NCI-H2029 (cell line): ENCODE measurements around the gene VSTM2A.
"Not testable (repeated sequence)": the region's sequence is repeated elsewhere in the genome, so short reads cannot be mapped to it uniquely, and the experiment has no call there.

Experiments used
- DNase-seq: peaks from one replicate; lab custom pipeline; 2025; lab: John Stamatoyannopoulos, UW

VSTM2A gene, protein sequence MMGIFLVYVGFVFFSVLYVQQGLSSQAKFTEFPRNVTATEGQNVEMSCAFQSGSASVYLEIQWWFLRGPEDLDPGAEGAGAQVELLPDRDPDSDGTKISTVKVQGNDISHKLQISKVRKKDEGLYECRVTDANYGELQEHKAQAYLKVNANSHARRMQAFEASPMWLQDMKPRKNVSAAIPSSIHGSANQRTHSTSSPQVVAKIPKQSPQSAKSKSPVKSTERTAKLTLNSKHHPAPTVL

DNA sequence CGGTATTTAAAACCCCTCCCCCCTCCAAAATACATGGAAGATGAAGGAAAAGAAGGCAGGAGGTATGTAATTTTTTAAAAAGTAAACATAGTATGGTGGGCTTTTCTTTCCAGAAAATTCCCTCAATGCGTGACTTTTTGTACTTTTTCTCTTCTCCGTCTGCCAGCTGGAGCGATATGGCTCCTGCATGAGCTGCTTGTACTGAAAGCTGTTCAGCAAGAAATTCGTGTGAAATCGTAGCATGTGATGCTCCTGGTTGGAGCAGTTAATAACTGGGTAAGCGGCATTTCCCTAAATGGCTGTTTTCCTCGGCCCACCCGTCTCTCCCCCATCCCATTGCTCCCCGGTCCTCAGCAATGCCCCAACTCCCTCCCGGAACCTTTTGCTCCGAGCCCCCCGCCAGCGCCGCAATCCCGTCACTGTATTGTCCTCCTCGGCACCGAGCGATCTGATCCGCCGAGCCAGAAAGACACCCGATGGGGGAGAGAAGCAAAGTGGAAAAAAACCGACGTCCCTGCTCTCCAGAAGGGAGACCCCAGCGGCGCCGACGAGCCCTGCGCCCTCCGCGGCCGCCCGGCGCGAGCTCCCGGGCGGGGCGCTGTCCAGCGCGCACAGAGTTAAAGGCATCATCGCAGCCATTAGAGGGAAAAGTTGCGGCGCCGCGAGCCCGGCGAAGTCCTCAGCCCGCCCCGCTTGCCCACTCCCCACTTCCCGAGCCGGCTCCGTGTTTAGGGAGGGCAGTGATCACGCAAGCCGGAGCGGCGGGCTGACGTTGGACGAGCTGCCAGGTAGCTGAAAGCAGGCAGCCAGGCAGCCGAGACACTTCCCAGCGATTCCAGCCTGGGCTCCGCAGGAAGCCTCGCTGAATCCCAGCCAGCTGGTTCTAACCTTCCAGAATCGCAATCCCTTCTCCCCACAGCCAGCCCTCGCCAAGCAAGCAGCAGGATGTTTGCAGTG lies at the start of gene VSTM2A:
Gene VSTM2A (plus strand): TSS at position 707 of the 957 bp plus-strand sequence. CDS start 356 bp downstream, outside the sequence.
- DNase-seq: peak; percentile 69

DNA sequence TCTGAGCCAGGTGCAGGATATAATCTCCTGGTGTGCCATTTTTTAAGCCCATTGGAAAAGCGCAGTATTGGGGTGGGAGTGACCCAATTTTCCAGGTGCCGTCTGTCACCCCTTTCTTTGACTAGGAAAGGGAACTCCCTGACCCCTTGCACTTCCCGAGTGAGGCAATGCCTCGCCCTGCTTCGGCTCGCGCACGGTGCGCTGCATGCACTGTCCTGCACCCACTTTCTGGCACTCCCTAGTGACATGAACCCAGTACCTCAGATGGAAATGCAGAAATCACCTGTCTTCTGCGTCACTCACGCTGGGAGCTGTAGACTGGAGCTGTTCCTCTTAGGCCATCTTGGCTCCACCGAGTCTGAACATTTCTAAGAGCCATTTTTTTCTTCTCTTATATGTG lies 37.6 kb upstream of the VSTM2A start:
- not testable (repeated sequence) for DNase-seq

DNA sequence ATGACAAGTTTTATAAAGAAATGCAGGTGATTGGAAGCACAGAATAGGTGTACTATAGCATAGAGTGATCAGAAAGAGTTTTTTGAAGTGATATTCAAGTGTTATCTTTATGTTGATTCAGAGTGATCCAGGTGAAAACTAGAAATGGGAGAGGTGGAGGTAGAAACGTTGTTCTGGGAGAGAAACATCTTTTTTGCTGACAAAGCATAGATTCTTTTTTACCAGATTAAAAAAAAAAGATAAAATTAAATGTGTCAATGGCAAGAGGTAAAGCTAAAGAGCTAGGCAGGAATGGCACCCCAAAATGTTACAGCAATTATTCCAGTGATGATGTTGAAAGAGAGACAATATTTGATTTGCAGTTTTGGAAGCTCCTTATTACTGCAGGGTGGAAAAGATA lies 12.6 kb upstream of the VSTM2A start:
- DNase-seq: no peak

DNA sequence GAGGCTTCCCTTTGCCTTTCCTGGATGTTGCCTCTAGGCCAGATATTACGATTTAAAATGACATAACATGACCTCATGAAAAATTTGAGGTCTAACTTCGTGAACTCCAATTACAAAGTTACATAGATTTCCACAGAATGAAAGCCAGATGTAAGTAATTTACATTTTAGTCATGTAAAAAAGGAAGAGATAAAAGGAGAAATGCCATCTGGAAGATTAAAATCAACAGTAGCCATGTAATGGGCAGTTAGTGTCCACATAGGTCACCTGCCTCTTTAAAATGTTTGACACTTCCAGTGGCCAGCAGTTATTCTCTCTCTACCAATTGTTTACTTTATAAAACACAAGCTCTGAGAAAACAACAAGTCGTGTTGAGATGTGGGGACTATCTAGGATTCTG lies 4.1 kb upstream of the VSTM2A start:
- no peak for DNase-seq

DNA sequence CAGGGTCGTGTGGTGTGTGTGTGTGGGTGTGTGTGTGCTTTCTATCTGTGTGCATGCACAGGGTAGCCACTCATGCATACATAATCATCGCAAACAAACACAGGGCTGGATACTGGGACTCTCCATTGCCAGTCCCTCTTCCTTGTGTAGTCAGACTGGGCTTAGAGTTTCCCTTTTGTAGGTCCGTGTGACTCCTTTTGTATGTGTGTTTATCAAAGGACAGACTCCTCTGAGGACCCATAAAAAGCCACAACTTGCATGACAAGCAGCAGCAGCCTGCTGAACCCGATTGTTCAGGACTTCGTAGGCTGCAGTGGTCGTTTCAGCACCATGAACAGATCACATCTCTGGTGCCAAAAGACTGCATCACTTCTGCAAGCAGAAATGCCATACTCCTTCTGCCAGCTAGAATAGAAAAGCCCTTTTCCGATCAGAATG lies 895 bp downstream of the VSTM2A start:
- peak; percentile 84 for DNase-seq

DNA sequence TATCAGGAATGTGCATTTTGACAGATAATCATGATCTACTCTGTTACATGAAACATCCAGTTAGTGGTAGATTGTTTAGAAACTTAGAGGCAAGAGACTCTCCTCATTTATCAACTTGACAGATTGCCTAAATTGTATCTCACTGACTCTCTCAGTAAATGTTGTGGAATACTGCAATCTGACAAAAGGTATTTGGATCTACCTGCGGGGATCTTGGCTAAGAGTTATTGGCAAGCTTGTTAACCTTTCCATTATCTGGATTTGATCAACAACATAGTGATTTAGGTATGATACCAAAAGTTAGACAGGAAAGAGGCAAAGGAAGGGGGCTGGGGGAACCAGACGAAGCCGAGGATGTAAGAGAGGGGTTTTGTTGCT lies 2.0 kb downstream of the VSTM2A start:
- no peak for DNase-seq

DNA sequence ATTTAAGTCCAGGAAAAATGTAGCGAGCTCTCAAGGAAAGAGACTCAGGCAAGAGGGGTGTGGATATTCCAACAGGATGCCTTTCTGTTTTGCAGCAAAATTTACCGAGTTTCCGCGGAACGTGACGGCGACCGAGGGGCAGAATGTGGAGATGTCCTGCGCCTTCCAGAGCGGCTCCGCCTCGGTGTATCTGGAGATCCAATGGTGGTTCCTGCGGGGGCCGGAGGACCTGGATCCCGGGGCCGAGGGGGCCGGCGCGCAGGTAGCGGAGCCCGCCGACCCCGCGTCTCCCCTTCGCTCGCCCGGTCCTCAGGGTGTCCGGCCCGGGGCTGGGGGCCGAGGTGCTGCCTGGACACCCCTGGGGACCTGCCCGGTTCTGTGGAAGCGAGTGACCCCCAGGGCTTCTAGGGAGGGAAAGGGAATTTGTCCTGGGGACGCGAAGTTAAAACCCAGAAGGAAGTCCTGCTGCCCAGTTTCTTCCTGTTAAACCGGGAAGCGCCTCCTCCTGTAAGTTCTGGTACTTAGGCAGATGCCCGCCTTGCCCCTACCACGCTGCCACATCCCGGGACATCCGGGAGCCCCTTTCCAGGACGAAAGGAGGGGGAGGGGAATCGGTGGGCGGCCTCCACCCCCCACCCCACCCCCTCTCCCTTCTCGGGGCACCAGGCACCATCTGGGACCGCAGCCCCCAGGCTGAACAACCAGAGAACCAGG lies 2.5 kb downstream of the VSTM2A start:
- DNase-seq: no peak

DNA sequence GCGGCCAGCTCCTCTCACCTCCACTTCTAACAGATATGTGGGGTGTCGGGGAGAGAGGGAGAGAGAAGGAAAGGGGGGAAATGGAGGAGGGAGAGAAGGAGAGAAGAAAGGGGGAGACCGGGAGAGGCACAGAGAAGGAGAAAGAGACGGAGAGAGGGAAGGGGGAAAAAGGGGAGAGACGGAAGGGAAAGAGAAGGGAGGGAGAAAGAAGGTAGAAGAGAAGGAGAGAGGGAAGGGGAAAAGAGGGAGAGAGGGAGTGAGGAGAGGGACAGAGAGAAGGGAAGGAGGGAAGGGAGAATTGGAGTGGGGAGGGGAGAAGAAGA lies 3.0 kb downstream of the VSTM2A start:
- DNase-seq: no peak

DNA sequence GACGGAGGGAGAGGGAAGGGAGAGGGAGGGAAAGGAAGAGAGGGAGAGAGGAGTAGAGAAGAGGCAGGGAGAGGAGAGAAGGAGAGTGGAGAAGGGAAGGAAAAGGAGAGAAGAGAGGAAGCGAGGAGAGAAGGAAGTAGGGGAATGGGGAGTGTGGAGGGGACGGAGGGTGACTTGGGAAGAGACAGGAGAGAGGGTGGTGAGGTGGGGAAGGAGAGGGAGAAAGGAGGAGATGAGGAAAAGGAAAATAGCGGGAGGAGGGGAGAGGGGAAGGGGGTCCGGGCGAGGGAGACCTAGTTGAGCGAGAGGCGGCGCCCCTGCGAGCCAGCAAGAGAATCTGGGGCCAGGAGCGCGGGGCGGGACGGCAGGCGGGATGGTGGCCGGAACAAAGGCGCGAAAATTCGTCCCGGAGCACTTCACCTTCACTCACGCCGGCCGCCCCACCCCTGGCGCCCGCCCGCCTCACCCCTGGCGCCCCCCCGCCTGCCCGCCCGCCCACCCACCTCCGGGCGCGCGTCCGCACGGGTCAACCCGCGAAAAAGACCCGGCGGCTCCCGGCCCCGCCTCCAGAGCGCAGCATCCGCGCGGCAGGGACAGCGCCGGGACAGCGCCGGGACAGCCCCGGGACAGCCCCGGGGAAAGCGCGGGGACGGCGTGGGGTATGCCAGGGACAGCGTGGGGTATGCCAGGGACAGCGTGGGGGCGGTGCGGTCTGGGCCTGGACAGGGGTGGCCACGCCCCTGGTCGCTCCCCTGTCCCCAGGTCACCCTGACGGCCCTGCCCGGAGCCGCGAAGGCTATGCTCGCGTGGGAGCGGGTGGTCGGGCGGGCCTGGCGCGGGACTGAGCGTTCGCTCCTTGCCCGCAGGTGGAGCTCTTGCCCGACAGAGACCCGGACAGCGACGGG lies 4.2 kb downstream of the VSTM2A start:
- DNase-seq: peak; percentile 60

DNA sequence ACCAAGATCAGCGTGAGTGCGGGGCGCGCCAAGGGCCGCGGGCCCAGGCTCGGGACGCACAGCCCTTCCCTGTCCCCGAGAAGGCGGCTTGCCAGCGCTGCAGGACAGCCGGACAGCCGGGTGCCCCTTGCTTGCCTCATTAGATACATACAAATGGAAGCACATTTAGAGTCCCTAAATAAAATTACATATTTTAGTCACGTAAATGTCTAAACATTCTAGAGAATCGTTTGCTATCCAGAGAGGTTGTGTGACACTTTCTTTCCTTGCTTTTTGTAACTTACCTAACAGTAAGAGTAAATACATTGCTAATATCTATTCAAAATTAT lies 4.8 kb downstream of the VSTM2A start:
- DNase-seq: no peak

DNA sequence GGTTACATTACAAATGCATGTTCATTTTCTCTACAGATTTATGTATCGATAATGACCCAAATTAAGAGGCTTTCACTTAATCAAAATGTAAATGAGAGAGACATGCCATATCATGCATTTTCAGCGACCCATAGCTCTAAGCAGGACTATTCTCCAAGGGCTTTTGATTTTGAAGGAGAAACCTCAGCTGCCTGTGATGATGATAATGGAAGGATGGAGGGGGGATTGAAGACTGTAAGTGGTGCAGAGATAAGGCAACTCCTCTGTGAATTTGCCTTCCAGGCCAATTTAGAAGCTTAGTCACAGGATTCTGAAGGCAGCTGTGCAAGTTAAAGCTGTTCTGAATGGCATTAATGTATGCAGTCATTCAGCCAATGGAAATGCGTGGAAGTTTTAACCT lies 8.3 kb downstream of the VSTM2A start:
- no peak for DNase-seq

DNA sequence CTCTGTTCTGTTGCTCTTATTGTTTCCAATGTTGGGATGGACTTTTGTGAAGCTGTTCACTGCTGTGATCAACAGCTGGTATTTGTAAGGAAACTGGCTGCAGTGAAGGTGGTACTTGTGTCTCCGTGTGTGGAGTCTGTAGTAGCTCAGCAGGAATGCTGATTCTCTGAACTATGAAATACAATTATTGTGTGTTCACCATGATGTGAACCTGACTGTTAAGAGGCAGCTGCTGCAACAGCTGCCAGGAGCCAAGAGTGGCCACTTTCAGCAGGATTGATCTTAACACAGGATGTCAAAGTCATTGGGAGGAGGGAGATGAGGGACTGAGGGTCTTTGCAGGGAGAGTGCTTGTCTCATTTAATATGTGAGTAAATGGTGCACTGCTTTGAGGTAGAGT lies 13.9 kb downstream of the VSTM2A start:
- DNase-seq: peak; percentile 25

DNA sequence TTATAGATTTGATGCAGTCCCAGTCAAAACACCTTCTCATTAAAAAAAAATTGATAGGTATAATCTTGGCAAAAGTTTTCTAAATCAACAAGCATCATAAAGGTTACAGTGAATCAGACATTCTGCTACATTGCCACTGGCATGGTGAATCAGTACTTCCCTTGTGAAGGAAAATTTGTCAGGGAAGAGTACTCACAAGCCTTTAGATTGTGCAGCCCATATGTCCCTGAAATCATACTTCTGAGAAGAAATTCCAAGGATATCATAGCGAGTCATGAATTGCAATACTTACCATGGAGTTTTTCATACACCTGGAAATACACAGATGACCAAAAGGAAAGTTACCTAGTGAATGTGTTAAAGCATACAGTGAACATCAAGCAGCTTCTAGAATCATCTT lies 17.2 kb downstream of the VSTM2A start:
- no peak for DNase-seq

DNA sequence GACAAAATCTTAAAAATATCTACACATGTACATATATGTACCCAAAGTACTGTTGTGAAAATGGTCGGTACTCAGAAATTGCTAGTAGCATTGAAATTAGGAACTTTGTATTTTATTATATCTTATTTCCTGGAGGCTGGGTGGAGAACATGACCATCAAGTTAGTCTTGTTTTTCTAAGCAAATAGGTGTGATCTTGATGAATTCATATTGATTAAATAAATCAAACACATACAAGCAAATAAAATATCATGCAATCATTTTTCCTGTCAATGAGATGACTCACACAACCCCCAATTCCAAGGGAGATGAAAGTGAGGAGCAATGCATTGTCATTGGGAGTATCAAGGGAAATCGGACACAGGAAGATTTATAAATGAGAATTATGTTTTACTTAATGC lies 18.0 kb downstream of the VSTM2A start:
- no peak for DNase-seq

DNA sequence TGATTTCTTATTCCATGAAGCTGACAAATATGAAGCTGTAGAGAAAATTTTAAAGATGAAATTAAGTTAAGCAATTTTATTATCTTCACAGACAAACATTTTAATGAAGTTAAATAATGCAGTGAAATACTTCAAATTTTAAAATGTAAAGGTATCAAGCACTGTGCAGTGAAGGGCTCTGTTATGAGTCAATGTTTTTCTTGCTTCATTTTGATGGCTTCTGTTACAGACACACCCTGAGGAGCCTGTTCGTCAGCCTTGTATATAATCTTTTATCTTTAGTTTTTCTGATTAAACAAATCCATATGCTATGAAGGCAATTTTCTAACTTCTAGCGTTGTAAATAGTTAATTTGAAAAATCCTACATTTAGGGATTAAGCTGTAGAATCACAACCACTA lies 18.5 kb downstream of the VSTM2A start:
- DNase-seq: no peak

DNA sequence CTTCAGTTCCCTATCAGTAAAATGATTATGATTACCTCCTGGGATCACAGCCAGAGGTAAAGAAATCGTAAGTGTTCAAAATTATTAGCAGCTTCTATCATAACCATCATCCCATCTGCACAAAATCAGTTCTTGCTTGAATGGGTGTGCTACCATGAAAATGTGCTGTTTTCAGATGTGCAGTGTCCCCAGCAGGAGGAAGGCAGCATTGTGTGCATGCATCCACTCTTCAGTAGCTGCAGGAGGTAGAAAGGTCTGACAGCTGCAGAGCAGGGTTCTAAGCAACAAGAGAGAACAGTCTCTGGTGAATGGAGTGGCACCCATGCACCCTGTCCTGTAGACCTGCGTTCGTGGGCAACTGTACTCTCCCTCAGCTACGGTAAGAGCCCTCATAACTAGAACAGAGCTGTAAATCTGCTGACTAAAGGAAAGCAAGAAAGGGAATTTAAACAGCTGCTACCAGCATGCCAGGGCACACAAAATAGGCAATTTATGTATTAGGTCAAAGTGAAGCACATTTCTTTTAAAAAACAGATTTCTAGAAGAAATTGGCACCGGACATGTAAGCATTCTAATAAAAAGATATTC lies 21.2 kb downstream of the VSTM2A start:
- no peak for DNase-seq

DNA sequence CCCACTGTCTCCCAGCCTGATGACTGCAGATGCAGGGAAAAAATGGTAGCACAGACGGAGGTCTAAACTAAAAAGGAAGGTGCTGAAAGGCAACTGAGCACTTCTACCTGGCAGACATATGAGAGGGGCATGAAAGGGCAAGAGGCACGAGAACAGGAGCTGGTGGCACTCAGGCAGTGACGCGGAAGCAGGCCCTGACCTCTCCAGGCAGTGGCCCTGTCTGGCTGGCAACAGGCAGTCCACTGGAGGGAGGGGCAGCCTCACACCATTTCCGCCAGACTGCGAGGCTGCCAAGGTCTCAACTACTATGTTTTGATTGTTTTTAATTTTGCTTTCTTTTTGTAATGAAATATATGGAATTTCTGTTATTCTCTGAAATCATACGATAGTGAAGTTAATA lies 23.3 kb downstream of the VSTM2A start:
- no peak for DNase-seq

DNA sequence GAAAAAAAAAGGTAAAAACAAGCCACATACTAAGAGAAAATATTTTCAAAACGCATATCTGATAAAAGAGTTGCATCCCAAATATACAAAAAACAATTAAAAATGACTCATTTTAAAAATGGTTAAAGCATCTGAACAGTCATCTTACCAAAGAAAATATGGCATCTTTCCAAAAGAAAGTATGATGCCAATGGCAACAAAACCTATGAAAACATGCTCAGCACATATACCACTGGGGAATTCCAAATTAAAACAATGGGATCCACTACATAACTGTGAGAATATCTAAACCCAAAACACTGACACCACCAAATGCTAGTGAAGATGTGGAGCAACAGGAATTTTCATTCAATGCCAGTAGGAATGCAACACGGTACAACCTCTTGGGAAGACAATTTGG lies 39.3 kb downstream of the VSTM2A start:
- no peak for DNase-seq

DNA sequence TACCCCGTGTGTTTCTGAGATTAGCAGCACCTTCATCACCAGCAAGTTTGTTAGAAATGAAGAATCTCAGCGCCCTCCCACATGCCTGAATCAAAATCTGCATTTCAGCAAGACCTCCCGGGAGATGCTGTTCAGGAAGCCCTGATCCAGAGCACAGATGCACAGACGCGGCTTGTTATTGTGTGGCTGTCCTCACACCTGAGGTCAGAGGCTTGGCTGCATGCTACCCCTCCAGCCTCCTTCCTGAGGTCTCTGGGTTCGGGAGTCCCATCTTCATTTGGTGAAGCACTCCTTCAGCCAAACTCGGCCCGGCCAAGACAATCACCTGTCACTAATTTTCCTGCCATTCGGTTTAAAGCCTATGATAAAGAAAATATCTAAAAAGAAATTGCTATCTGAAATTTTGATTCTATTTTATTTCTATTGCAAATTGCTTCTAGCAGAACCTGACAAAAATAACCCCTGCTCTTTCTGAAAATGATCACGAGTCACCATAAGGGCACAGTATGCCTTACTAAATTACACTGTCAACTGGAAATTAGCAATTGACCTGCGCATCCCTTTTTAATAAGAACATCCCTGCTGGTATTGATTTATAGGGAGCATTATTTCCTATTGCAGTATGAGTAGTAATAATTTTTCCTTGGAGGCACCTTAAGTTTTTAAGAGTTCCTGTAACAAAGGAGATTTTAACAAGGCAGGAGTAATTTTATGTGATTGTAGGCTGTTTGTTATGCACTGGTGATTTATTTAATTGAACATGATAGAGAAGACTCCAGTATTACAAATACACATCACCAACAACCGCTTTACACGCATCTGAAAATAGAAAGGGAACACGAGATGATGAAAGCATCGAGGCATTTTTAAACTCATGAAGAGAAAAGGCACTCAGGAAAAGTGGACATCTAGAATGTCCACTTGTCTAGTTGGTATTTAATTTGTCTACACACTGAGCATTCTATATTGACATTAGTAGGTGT lies 49.5 kb downstream of the VSTM2A start:
- no peak for DNase-seq

DNA sequence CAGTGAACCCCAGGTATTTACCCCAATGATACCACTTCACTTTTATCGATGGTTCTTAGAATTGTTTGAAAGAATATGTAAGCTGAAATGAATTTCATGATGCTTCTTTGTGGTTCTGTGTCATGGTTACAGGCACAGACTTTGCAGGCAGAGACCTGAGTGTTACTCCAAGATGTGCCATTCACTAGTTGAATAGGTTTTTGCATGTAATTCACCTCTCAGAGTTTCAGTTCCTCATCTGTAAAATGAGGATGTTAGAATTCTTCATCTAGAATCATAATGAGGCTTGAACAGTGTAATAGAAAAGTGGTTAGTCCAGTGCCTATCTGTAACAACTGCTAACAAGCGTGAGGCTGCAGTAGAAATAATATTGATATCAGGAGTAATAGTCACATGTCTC lies 54.6 kb downstream of the VSTM2A start:
- no peak for DNase-seq
